SK-N-SH treated with all-trans-retinoic acid at 6 μM for 48 hours (cell line): Measurements from ENCODE around the gene CNTNAP2.
A peak's percentile ranks its signal among the peaks of the same experiment; 100 is the strongest.

ENCODE experiments used
- ATAC-seq: fragments of 200-7000 bp; cut with Tn5 transposase; 3 replicates; pipeline ENCODE4 v1.9.1; 2020; ENCODE audit warnings: mild to moderate bottlenecking, moderate library complexity
- ARNTL ChIP-seq: fragments of 450-650 bp; formaldehyde crosslinking; IDR thresholded peaks from 2 replicates; pipeline ENCODE4 v1.5.0; 2020; ENCODE audit warnings: low read depth, mild to moderate bottlenecking, moderate library complexity, borderline replicate concordance
- BACH2 ChIP-seq: fragments of 250-450 bp; sonication (Bioruptor Pico); IDR thresholded peaks from 2 replicates; pipeline ENCODE4 v1.9.0; 2021; ENCODE audit warnings: mild to moderate bottlenecking, borderline replicate concordance
- CSDC2 ChIP-seq: fragments of 250-450 bp; sonication (Bioruptor Pico); IDR thresholded peaks from 2 replicates; pipeline ENCODE4 v1.5.0; 2020; ENCODE audit warnings: mild to moderate bottlenecking, moderate library complexity
- ESRRG ChIP-seq: fragments of 250-450 bp; sonication (Bioruptor Pico); IDR thresholded peaks from 2 replicates; pipeline ENCODE4 v1.6.1; 2021; ENCODE audit warnings: mild to moderate bottlenecking
- GLIS3 ChIP-seq: fragments of 250-450 bp; sonication (Bioruptor Pico); IDR thresholded peaks from 2 replicates; pipeline ENCODE4 v1.5.0; 2020; ENCODE audit warnings: mild to moderate bottlenecking, moderate library complexity
- ISL1 ChIP-seq: fragments of 250-450 bp; sonication (Bioruptor Pico); IDR thresholded peaks from 2 replicates; pipeline ENCODE4 v2.1.2; 2022; ENCODE audit warnings: mild to moderate bottlenecking, moderate library complexity
- OSR1 ChIP-seq: fragments of 250-450 bp; sonication (Bioruptor Pico); IDR thresholded peaks from 2 replicates; pipeline ENCODE4 v1.8.0; 2022; ENCODE audit warnings: moderate library complexity, mild to moderate bottlenecking, inconsistent platforms
- PATZ1 ChIP-seq: fragments of 250-450 bp; sonication (Bioruptor Pico); IDR thresholded peaks from 2 replicates; pipeline ENCODE4 v1.8.0; 2020; ENCODE audit warnings: mild to moderate bottlenecking, moderate library complexity, borderline replicate concordance
- PPARA ChIP-seq: fragments of 250-450 bp; sonication (Bioruptor Pico); IDR thresholded peaks from 2 replicates; pipeline ENCODE4 v1.5.0; 2020; ENCODE audit warnings: mild to moderate bottlenecking, borderline replicate concordance
- RARB ChIP-seq: fragments of 250-450 bp; sonication (Bioruptor Pico); IDR thresholded peaks from 2 replicates; pipeline ENCODE4 v1.8.0; 2021; ENCODE audit warnings: mild to moderate bottlenecking, moderate library complexity
- SNAI2 ChIP-seq: fragments of 250-450 bp; sonication (Bioruptor Pico); IDR thresholded peaks from 2 replicates; pipeline ENCODE4 v1.5.0; 2020; ENCODE audit warnings: mild to moderate bottlenecking, moderate library complexity
- TCF4 ChIP-seq: fragments of 250-450 bp; sonication (Bioruptor Pico); IDR thresholded peaks from 2 replicates; pipeline ENCODE4 v1.8.0; 2021; ENCODE audit warnings: mild to moderate bottlenecking, moderate library complexity, borderline replicate concordance
- TOX ChIP-seq: fragments of 250-450 bp; sonication (Bioruptor Pico); IDR thresholded peaks from 2 replicates; pipeline ENCODE4 v1.8.0; 2021; ENCODE audit warnings: mild to moderate bottlenecking, moderate library complexity, borderline replicate concordance
- ZC3H10 ChIP-seq: fragments of 250-450 bp; sonication (Bioruptor Pico); IDR thresholded peaks from 2 replicates; pipeline ENCODE4 v1.5.1; 2021; ENCODE audit warnings: mild to moderate bottlenecking, moderate library complexity
- ZFP3 ChIP-seq: fragments of 250-450 bp; sonication (Bioruptor Pico); IDR thresholded peaks from 2 replicates; pipeline ENCODE4 v1.5.0; 2020; ENCODE audit warnings: mild to moderate bottlenecking, moderate library complexity
- ZFP30 ChIP-seq: fragments of 450-650 bp; formaldehyde crosslinking; IDR thresholded peaks from 2 replicates; pipeline ENCODE4 v1.5.0; 2022; ENCODE audit warnings: mild to moderate bottlenecking, moderate library complexity
- ZNF565 ChIP-seq: fragments of 450-650 bp; formaldehyde crosslinking; conservative IDR thresholded peaks from 2 replicates; pipeline ENCODE4 v1.5.0; 2020; ENCODE audit warnings: low read depth, mild to moderate bottlenecking, moderate library complexity
- ZNF70 ChIP-seq: fragments of 450-650 bp; formaldehyde crosslinking; IDR thresholded peaks from 2 replicates; pipeline ENCODE4 v1.5.0; 2020; ENCODE audit warnings: mild to moderate bottlenecking, moderate library complexity
- ZNF8 ChIP-seq: fragments of 450-650 bp; formaldehyde crosslinking; IDR thresholded peaks from 2 replicates; pipeline ENCODE4 v1.5.0; 2020; ENCODE audit warnings: mild to moderate bottlenecking, moderate library complexity
- TF ChIP-seq, protein P1 (sequence below): fragments of 250-450 bp; sonication (Bioruptor Pico); IDR thresholded peaks from 2 replicates; pipeline ENCODE4 v1.5.1; 2020; ENCODE audit warnings: low read depth, mild to moderate bottlenecking, moderate library complexity
- TF ChIP-seq, protein P2 (sequence below): fragments of 250-450 bp; sonication (Bioruptor Pico); IDR thresholded peaks from 2 replicates; pipeline ENCODE4 v1.5.0; 2020; ENCODE audit warnings: mild to moderate bottlenecking, moderate library complexity
- TF ChIP-seq, protein P3 (sequence below): fragments of 250-450 bp; sonication (Bioruptor Pico); IDR thresholded peaks from 2 replicates; pipeline ENCODE4 v1.5.1; 2021; ENCODE audit warnings: mild to moderate bottlenecking, moderate library complexity

The CNTNAP2 gene

DNA sequence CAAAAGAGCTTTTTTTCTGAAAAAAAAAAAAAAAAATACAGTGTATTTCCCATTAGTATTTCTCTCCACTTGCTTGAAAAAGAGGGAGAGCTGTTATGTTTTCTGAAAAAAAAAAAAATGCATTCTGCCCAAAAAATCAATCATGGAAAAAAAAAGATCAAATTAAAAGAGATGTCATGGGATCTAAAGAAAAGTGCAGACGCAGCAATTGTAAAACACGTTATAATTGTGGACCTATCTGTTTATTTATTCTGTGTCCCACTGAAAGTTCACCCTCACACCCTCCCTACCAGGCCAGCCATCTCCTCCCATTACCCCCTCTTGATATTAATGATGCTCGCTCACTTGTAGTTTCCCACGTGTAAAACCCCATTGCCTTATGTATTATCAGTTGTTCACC lies 1800.0 kb downstream of the CNTNAP2 start:
- no peak for ATAC-seq
- TF ChIP-seq ZNF565 (CRISPR knock-in tag) = no peak
- no peak for TF ChIP-seq ZNF70
- no peak for TF ChIP-seq TCF4 (CRISPR knock-in tag)
- TF ChIP-seq OSR1 (CRISPR knock-in tag) = no peak
- TF ChIP-seq ZFP30 = no peak
- no peak for TF ChIP-seq PPARA (CRISPR knock-in tag)
- no peak for TF ChIP-seq PATZ1 (CRISPR knock-in tag)
- TF ChIP-seq SNAI2 (CRISPR knock-in tag) = no peak
- TF ChIP-seq ZFP3 = no peak
- TF ChIP-seq RARB (CRISPR knock-in tag) = no peak
- TF ChIP-seq, protein P1, sequence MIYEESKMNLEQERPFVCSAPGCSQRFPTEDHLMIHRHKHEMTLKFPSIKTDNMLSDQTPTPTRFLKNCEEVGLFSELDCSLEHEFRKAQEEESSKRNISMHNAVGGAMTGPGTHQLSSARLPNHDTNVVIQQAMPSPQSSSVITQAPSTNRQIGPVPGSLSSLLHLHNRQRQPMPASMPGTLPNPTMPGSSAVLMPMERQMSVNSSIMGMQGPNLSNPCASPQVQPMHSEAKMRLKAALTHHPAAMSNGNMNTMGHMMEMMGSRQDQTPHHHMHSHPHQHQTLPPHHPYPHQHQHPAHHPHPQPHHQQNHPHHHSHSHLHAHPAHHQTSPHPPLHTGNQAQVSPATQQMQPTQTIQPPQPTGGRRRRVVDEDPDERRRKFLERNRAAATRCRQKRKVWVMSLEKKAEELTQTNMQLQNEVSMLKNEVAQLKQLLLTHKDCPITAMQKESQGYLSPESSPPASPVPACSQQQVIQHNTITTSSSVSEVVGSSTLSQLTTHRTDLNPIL (CRISPR knock-in tag) = no peak
- TF ChIP-seq GLIS3 = no peak
- no peak for TF ChIP-seq BACH2 (CRISPR knock-in tag)
- no peak for TF ChIP-seq TOX (CRISPR knock-in tag)
- TF ChIP-seq, protein P2, sequence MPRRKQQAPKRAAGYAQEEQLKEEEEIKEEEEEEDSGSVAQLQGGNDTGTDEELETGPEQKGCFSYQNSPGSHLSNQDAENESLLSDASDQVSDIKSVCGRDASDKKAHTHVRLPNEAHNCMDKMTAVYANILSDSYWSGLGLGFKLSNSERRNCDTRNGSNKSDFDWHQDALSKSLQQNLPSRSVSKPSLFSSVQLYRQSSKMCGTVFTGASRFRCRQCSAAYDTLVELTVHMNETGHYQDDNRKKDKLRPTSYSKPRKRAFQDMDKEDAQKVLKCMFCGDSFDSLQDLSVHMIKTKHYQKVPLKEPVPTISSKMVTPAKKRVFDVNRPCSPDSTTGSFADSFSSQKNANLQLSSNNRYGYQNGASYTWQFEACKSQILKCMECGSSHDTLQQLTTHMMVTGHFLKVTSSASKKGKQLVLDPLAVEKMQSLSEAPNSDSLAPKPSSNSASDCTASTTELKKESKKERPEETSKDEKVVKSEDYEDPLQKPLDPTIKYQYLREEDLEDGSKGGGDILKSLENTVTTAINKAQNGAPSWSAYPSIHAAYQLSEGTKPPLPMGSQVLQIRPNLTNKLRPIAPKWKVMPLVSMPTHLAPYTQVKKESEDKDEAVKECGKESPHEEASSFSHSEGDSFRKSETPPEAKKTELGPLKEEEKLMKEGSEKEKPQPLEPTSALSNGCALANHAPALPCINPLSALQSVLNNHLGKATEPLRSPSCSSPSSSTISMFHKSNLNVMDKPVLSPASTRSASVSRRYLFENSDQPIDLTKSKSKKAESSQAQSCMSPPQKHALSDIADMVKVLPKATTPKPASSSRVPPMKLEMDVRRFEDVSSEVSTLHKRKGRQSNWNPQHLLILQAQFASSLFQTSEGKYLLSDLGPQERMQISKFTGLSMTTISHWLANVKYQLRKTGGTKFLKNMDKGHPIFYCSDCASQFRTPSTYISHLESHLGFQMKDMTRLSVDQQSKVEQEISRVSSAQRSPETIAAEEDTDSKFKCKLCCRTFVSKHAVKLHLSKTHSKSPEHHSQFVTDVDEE (CRISPR knock-in tag) = no peak
- no peak for TF ChIP-seq ESRRG
- TF ChIP-seq ARNTL (CRISPR knock-in tag) = no peak
- no peak for TF ChIP-seq ZNF8 (CRISPR knock-in tag)
- TF ChIP-seq, protein P3, sequence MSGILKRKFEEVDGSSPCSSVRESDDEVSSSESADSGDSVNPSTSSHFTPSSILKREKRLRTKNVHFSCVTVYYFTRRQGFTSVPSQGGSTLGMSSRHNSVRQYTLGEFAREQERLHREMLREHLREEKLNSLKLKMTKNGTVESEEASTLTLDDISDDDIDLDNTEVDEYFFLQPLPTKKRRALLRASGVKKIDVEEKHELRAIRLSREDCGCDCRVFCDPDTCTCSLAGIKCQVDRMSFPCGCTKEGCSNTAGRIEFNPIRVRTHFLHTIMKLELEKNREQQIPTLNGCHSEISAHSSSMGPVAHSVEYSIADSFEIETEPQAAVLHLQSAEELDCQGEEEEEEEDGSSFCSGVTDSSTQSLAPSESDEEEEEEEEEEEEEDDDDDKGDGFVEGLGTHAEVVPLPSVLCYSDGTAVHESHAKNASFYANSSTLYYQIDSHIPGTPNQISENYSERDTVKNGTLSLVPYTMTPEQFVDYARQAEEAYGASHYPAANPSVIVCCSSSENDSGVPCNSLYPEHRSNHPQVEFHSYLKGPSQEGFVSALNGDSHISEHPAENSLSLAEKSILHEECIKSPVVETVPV (CRISPR knock-in tag) = no peak
- no peak for TF ChIP-seq ZC3H10 (CRISPR knock-in tag)

DNA sequence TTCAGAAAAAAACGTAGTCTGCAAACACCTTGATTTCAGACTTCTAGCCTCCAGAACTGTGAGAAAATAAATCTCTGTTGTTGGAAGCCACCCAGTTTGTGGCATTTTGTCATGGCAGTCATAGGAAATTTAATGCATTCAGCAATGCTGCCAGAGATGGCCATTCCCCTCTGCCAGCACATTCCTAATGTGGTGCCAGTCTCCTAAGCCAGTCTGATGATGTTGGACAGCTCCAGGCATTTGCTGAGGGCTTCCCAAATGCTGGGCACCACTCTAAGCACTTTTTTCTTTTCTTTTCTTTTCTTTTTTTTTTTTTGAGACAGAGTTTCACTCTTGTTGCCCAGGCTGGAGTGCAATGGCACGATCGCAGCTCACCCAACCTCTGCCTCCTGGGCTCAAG lies 1807.2 kb downstream of the CNTNAP2 start:
- ATAC-seq = peak; percentile 42; the same call in 1 of the 3 replicates
- TF ChIP-seq SNAI2 (CRISPR knock-in tag) (no peak), GLIS3 (no peak), ISL1 (no peak), ZNF565 (CRISPR knock-in tag) (no peak), ARNTL (CRISPR knock-in tag) (no peak), ZNF8 (CRISPR knock-in tag) (no peak), RARB (CRISPR knock-in tag) (no peak)

DNA sequence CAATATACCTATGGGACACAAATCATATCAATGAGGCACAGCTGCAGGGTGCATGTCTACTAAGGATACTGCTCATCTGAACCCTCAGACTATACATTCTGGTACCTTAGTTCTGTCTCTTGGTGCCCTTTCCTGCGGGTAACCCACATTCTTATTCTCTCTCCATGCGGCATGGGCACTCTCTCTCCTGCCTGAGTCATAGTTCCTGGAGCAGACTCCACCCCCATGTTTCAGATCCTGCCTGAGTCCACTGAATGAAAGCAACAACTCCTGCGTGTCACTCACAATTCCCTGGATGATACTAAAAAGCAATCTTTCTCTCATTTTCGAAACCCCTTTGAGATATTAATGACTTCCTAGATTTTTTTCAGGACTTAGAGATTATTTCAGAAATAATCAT lies 1820.8 kb downstream of the CNTNAP2 start:
- TF ChIP-seq SNAI2 (CRISPR knock-in tag) (no peak), RARB (CRISPR knock-in tag) (no peak), CSDC2 (CRISPR knock-in tag) (no peak), TOX (CRISPR knock-in tag) (no peak), OSR1 (CRISPR knock-in tag) (no peak), ISL1 (no peak), ZNF70 (no peak), ZC3H10 (CRISPR knock-in tag) (no peak), ARNTL (CRISPR knock-in tag) (no peak), ZNF8 (CRISPR knock-in tag) (no peak)
- TF ChIP-seq, protein P3 (CRISPR knock-in tag) = no peak
- TF ChIP-seq, protein P1 (CRISPR knock-in tag) = no peak
- TF ChIP-seq, all 23 proteins: peak for 0
- peak; percentile 80 for ATAC-seq
